HepG2 (cell line): ENCODE results near the gene SFI1. TPM values are rescaled to one million over a fixed set of nuclear protein-coding genes. Genes with fewer than 3 reads are reported as not detected.

Experiments
- AGO1 ChIP-seq: fragments of 200-400 bp; formaldehyde crosslinking; IDR thresholded peaks from 2 replicates; pipeline ENCODE4 v1.6.1; 2017; ENCODE audit warnings: mild to moderate bottlenecking, low read depth, low read length, moderate library complexity; ENCODE audit not compliant: poor library complexity, severe bottlenecking
- FOXC1 ChIP-seq: sonication (generic); formaldehyde crosslinking; IDR thresholded peaks from 2 replicates; pipeline ENCODE4 v1.8.0; 2022; ENCODE audit warnings: mild to moderate bottlenecking, missing genetic modification reagents, borderline replicate concordance
- HDAC1 ChIP-seq: sonication (generic); formaldehyde crosslinking; IDR thresholded peaks from 2 replicates; pipeline ENCODE4 v1.5.1; 2020; ENCODE audit warnings: mild to moderate bottlenecking, missing genetic modification reagents
- HDAC2 ChIP-seq: sonication (generic); formaldehyde crosslinking; IDR thresholded peaks from 2 replicates; pipeline ENCODE4 v1.4.0; 2020; ENCODE audit warnings: missing genetic modification reagents
- HNRNPH1 ChIP-seq: fragments of 200-400 bp; formaldehyde crosslinking; optimal IDR thresholded peaks from 2 replicates; pipeline ENCODE3; 2017; ENCODE audit warnings: mild to moderate bottlenecking, low read depth, low read length
- HOXA9 ChIP-seq: sonication (generic); formaldehyde crosslinking; IDR thresholded peaks from 2 replicates; pipeline ENCODE4 v1.8.1; 2022; ENCODE audit warnings: missing genetic modification reagents, mild to moderate bottlenecking, moderate library complexity, borderline replicate concordance
- NR3C1 ChIP-seq: sonication (generic); formaldehyde crosslinking; IDR thresholded peaks from 2 replicates; pipeline ENCODE4 v1.4.0; 2020; ENCODE audit warnings: missing genetic modification reagents
- PAWR ChIP-seq: sonication (generic); formaldehyde crosslinking; IDR thresholded peaks from 2 replicates; pipeline ENCODE4 v1.4.0; 2020; ENCODE audit warnings: missing genetic modification reagents, mild to moderate bottlenecking, borderline replicate concordance
- PHF21A ChIP-seq: sonication (generic); formaldehyde crosslinking; IDR thresholded peaks from 2 replicates; pipeline ENCODE4 v1.5.0; 2020; ENCODE audit warnings: mild to moderate bottlenecking, missing genetic modification reagents
- POLR2AphosphoS5 ChIP-seq: IDR thresholded peaks from 2 replicates; pipeline ENCODE4 v1.6.1; 2012; ENCODE audit warnings: low read depth, low read length
- RBM22 ChIP-seq: fragments of 200-400 bp; formaldehyde crosslinking; optimal IDR thresholded peaks from 2 replicates; pipeline ENCODE3; 2017; ENCODE audit warnings: mild to moderate bottlenecking, low read length, moderate library complexity
- RCOR2 ChIP-seq: IDR thresholded peaks from 2 replicates; pipeline ENCODE4 v1.6.1; 2016; ENCODE audit warnings: missing biosample characterization, missing genetic modification reagents
- SOX6 ChIP-seq, 2 experiments: fragments of 450-650 bp in 1 of 2; sonication (generic) in 1 of 2; formaldehyde crosslinking in 1 of 2; IDR thresholded peaks; 2 replicates each; pipeline versions ENCODE4 v1.4.0 to v1.6.1; 2017 to 2020; ENCODE audit warnings: antibody characterized with exemption in 1 of 2, mild to moderate bottlenecking in 1 of 2, missing genetic modification reagents in 1 of 2
- TBP ChIP-seq: sonication (generic); formaldehyde crosslinking; IDR thresholded peaks from 2 replicates; pipeline ENCODE4 v1.5.0; 2020; ENCODE audit warnings: missing genetic modification reagents
- ZBTB38 ChIP-seq: sonication (generic); formaldehyde crosslinking; IDR thresholded peaks from 2 replicates; pipeline ENCODE4 v1.5.1; 2020; ENCODE audit warnings: mild to moderate bottlenecking, missing genetic modification reagents
- ZNF17 ChIP-seq: sonication (generic); formaldehyde crosslinking; IDR thresholded peaks from 2 replicates; pipeline ENCODE4 v1.5.0; 2020; ENCODE audit warnings: mild to moderate bottlenecking, missing genetic modification reagents
- ZNF460 ChIP-seq: sonication (generic); formaldehyde crosslinking; IDR thresholded peaks from 2 replicates; pipeline ENCODE4 v1.5.1; 2020; ENCODE audit warnings: missing genetic modification reagents, mild to moderate bottlenecking, borderline replicate concordance
- ZNF768 ChIP-seq: sonication (generic); formaldehyde crosslinking; IDR thresholded peaks from 2 replicates; pipeline ENCODE4 v1.4.0; 2020; ENCODE audit warnings: missing genetic modification reagents
- polyA plus RNA-seq, 8 experiments: library from polyadenylated mRNA; depleted of rRNA in 3 of 8; stranded (reverse) in 7 of 8; unstranded in 1 of 8; fragments of >200 nt; fragmentation: Illumina TruSeq in 4 of 8; extraction: Trizol in 4 of 8; gene quantifications; 2 replicates each; pipeline versions ENCODE4 v1.2.1 to v1.2.3, GENCODE V29; 2011 to 2016; ENCODE audit warnings: low read depth in 4 of 8, missing spikeins in 1 of 8, mixed read lengths in 1 of 8; ENCODE audit not compliant: insufficient read depth in 1 of 8
- total RNA-seq, 5 experiments: library from RNA; depleted of rRNA; stranded (reverse); fragments of >200 nt; fragmentation: Illumina TruSeq; extraction: Trizol; gene quantifications; 2 replicates each; pipeline ENCODE4 v1.2.3, GENCODE V29; 2016; ENCODE audit warnings: low read depth in 1 of 5
- TF ChIP-seq, protein P1 (sequence below): sonication (generic); formaldehyde crosslinking; IDR thresholded peaks from 2 replicates; pipeline ENCODE4 v1.5.1; 2020; ENCODE audit warnings: missing genetic modification reagents, mild to moderate bottlenecking, borderline replicate concordance
- TF ChIP-seq, protein P2 (sequence below): sonication (generic); formaldehyde crosslinking; IDR thresholded peaks from 2 replicates; pipeline ENCODE4 v1.8.0; 2022; ENCODE audit warnings: mild to moderate bottlenecking, missing genetic modification reagents, moderate library complexity
- TF ChIP-seq, protein P3 (sequence below): sonication (generic); formaldehyde crosslinking; IDR thresholded peaks from 2 replicates; pipeline ENCODE4 v1.9.0; 2022; ENCODE audit warnings: missing genetic modification reagents, mild to moderate bottlenecking, borderline replicate concordance
- TF ChIP-seq, protein P4 (sequence below): sonication (generic); formaldehyde crosslinking; IDR thresholded peaks from 2 replicates; pipeline ENCODE4 v1.4.0; 2020; ENCODE audit warnings: missing genetic modification reagents, mild to moderate bottlenecking, borderline replicate concordance

SFI1 gene
- total and polyA plus RNA-seq, 2 of the 13 experiments (the other 11 are each of a cell fraction or from before 2014, with no cell fraction given), result 20.5 to 40.1 TPM

DNA sequence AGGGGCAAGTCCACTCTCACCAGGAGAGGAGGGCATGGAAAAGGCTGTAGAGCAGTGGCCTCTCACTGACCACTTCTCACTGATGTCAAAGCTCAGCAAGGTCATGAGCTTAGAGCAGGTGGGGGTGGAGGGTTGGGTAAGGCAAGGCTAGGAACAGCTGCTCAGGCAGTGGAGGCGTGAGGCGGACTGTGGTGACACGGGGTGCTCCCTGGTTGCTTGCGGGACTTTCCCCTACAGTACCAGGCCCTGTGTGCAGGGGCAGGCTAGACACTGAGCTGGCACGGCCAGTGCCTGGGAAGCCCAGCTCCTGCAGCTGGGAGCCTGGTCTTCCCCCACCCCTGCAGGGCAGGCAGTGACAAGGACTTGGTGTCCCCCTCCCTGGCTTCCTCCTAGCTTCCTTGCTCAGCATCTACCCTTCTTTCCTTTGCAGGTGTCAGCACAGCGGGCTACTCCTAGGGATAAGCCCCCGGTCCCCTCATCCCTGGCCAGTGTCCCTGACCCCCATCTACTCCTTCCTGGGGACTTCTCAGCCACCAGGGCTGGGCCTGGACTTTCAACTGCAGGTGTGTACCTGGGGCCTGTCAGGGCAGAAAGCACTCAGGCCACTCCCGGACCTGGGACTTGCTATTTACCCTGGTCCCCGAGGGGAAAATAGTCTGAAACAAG lies 120.1 kb downstream of the SFI1 start (continued):
- TF ChIP-seq SOX6 (IDR thresholded peaks at IDR 0.05) (no peak), SOX6 (CRISPR knock-in tag; IDR thresholded peaks at IDR 0.05) (peak; percentile 38; the same call in 1 of the 2 replicates), HDAC1 (peak; percentile 33; the same call in 1 of the 2 replicates), HDAC2 (CRISPR knock-in tag) (0 out of 2 replicates have a peak, but pooled peaks have one; percentile 13), PHF21A (CRISPR knock-in tag) (peak; percentile 53; the same call in 1 of the 2 replicates), HOXA9 (CRISPR knock-in tag) (no peak), RBM22 (peak; percentile 94), ZBTB38 (CRISPR knock-in tag) (peak; percentile 82), AGO1 (peak; percentile 80), HNRNPH1 (peak; percentile 60), TBP (CRISPR knock-in tag) (no peak), POLR2AphosphoS5 (0 out of 2 replicates have a peak, but pooled peaks have one; percentile 39), PAWR (CRISPR knock-in tag) (no peak), NR3C1 (CRISPR knock-in tag) (no peak), RCOR2 (no peak), ZNF460 (CRISPR knock-in tag) (no peak), FOXC1 (CRISPR knock-in tag) (peak; percentile 50; the same call in 1 of the 2 replicates), ZNF768 (no peak), ZNF17 (no peak)
- TF ChIP-seq, protein P1, sequence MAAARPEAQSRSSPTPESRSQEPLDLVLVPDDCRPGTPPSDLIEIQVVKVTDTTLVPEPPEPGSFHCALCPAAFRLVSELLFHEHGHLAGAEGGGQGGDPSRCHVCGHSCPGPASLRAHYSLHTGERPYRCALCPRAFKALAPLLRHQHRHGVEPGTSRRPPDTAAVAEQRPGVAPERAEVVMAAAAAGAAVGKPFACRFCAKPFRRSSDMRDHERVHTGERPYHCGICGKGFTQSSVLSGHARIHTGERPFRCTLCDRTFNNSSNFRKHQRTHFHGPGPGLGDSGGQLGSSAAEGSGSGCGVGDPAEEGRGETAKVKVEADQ, result 0 out of 2 replicates have a peak, but pooled peaks have one; percentile 23
- TF ChIP-seq, protein P2, sequence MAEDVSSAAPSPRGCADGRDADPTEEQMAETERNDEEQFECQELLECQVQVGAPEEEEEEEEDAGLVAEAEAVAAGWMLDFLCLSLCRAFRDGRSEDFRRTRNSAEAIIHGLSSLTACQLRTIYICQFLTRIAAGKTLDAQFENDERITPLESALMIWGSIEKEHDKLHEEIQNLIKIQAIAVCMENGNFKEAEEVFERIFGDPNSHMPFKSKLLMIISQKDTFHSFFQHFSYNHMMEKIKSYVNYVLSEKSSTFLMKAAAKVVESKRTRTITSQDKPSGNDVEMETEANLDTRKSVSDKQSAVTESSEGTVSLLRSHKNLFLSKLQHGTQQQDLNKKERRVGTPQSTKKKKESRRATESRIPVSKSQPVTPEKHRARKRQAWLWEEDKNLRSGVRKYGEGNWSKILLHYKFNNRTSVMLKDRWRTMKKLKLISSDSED (CRISPR knock-in tag), result no peak
- TF ChIP-seq, protein P3, sequence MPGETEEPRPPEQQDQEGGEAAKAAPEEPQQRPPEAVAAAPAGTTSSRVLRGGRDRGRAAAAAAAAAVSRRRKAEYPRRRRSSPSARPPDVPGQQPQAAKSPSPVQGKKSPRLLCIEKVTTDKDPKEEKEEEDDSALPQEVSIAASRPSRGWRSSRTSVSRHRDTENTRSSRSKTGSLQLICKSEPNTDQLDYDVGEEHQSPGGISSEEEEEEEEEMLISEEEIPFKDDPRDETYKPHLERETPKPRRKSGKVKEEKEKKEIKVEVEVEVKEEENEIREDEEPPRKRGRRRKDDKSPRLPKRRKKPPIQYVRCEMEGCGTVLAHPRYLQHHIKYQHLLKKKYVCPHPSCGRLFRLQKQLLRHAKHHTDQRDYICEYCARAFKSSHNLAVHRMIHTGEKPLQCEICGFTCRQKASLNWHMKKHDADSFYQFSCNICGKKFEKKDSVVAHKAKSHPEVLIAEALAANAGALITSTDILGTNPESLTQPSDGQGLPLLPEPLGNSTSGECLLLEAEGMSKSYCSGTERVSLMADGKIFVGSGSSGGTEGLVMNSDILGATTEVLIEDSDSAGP (CRISPR knock-in tag), result peak; percentile 35; the same call in 1 of the 2 replicates
- TF ChIP-seq, protein P4, sequence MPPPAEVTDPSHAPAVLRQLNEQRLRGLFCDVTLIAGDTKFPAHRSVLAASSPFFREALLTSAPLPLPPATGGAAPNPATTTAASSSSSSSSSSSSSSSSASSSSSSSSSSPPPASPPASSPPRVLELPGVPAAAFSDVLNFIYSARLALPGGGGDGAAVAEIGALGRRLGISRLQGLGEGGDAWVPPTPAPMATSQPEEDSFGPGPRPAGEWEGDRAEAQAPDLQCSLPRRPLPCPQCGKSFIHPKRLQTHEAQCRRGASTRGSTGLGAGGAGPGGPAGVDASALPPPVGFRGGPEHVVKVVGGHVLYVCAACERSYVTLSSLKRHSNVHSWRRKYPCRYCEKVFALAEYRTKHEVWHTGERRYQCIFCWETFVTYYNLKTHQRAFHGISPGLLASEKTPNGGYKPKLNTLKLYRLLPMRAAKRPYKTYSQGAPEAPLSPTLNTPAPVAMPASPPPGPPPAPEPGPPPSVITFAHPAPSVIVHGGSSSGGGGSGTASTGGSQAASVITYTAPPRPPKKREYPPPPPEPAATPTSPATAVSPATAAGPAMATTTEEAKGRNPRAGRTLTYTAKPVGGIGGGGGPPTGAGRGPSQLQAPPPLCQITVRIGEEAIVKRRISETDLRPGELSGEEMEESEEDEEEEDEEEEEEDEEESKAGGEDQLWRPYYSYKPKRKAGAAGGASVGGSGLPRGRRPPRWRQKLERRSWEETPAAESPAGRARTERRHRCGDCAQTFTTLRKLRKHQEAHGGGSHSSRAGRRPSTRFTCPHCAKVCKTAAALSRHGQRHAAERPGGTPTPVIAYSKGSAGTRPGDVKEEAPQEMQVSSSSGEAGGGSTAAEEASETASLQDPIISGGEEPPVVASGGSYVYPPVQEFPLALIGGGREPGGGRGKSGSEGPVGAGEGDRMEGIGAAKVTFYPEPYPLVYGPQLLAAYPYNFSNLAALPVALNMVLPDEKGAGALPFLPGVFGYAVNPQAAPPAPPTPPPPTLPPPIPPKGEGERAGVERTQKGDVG (CRISPR knock-in tag), result peak; percentile 63; the same call in 1 of the 2 replicates
